Activated CD4-positive, alpha-beta memory T cell treated with anti-CD3 and anti-CD28 coated beads for 36 hours (primary cell): ENCODE measurements around the gene ARHGAP40. TPM values are rescaled to one million over a fixed set of nuclear protein-coding genes. Genes with fewer than 3 reads are reported as not detected.

Experiments used
- CTCF ChIA-PET: fragments of 350-600 bp; sonication (Branson Sonifier 250); formaldehyde crosslinking; loops from one replicate; lab custom pipeline; 2021; ENCODE audit warnings: antibody characterized with exemption, inconsistent platforms; lab: Charles Lee
- POLR2A ChIA-PET: fragments of 350-600 bp; sonication (Branson Sonifier 250); formaldehyde crosslinking; loops from one replicate; lab custom pipeline; 2021; ENCODE audit warnings: antibody characterized with exemption; lab: Charles Lee
- DNase-seq: peaks from one replicate; pipeline ENCODE4 v3.0.0-alpha.2; 2020
- H3K27ac Mint-ChIP-seq: one replicate; pipeline ENCODE4 v1.8.0; 2021; ENCODE audit warnings: mixed read lengths
- H3K27me3 Mint-ChIP-seq: one replicate; pipeline ENCODE4 v1.8.0; 2021; ENCODE audit warnings: mixed read lengths
- H3K36me3 Mint-ChIP-seq: one replicate; pipeline ENCODE4 v1.8.0; 2021; ENCODE audit warnings: mixed read lengths
- H3K4me1 Mint-ChIP-seq: one replicate; pipeline ENCODE4 v1.8.0; 2021; ENCODE audit warnings: low read depth, mixed read lengths
- H3K4me3 Mint-ChIP-seq: one replicate; pipeline ENCODE4 v1.8.0; 2021; ENCODE audit warnings: mild to moderate bottlenecking, mixed read lengths
- H3K9me3 Mint-ChIP-seq: one replicate; pipeline ENCODE4 v1.8.0; 2021; ENCODE audit warnings: mixed read lengths
- intact Hi-C: fragments of 100-400 bp; cut with micrococcal nuclease; formaldehyde crosslinking; loops from one replicate; pipeline ENCODE4 v1.15.1; 2023
- total RNA-seq, 2 experiments: library from RNA; stranded (reverse); gene quantifications; one replicate each; pipeline ENCODE4 v1.2.3, GENCODE V29; 2021

ARHGAP40 gene
- not detected for total RNA-seq

DNA sequence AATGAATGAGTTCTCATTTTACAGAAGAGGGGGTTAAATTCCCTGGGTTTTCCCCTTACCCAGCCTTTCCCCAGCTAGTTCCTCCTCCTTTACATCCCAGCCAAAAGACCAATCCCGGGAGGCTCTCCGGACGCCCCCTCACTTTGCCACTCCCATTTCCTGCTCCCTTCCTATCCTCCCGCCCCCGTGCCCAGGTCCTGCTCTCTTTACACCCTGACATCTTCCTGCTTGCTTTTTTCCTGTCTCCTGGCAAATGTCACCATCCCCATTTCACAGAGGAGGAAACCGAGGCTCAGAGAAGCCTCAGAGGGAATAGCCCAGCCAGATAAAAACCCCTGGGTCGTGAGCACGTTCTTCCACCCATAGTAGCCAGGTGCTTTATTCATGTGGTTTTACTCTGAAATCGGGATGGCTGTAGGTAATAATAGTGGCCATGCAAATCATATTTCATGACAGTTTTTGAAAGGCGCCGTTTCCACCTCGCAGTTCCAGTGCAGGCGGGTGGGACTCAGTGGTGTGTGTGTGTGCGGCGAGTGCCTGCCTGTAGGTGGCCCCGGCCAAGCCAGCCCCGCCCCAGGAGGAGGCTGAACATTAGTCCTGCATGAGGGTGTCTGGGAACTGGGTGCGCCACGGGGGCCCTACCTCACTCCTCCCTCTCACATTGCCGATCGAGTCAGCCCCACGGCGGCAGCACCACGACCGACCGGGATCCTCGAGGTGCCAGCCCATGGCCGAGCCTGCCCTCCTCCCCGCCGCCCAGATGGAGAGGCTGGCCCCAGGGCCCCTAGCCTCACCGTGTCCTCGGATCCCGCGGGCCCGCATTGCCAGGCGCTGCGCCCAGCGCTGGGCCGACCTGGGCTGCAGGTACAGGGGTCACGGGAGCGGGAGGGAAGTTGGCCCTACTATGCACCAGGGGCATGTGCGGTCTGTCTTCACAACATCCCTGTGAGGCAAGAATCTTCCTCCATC is at the start of gene ARHGAP40:
Gene ARHGAP40, plus strand, starts transcription at position 594 of the 969 bp plus-strand sequence.
- H3K36me3 Mint-ChIP-seq, result no peaks in the 10 kb centered on the region
- DNase-seq, result peak; percentile 52

DNA sequence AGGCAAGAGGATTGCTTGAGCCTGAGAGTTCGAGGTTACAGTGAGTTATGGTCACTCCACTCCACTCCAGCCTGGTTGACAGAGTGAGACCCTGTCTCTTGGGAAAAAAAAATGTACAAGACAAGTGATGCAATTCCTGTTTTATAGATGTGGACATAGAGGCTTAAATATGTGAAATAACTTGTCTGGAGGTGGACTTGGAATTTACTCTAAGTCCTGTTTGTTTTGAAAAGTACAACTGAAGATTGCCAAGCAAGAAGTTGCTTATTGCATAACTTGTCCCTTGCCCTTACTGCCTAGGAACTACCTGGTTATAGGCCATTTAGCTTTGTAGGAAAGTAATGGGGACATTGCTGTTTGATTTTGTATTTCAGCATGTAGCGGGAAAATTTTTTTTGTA is 46.6 kb upstream of the ARHGAP40 start:
- H3K27me3 Mint-ChIP-seq, result no peaks in the 10 kb centered on the region
- no peak overlapping the region for H3K4me3 Mint-ChIP-seq
- no peaks in the 10 kb centered on the region for H3K4me1 Mint-ChIP-seq
- CTCF ChIA-PET, result interaction anchor here (0.6 kb wide), 1 partner anchor 63 kb away, joined by 3 read pairs; no protein-coding TSS in a partner anchor
- no peak for DNase-seq
- no peak overlapping the region for H3K27ac Mint-ChIP-seq
- peaks cover 24% of the 10 kb centered on the region for H3K36me3 Mint-ChIP-seq
- no peaks in the 10 kb centered on the region for H3K9me3 Mint-ChIP-seq
- intact Hi-C loops, result no loop called here
- POLR2A ChIA-PET, result no interaction called here

More for the DNA sequence above, at the start of gene ARHGAP40:
- Mint-ChIP-seq H3K27me3 (peaks cover 33% of the 10 kb centered on the region), H3K9me3 (no peaks in the 10 kb centered on the region), H3K4me3 (peak within 1 kb of the TSS; percentile 9), H3K4me1 (peaks cover 7% of the 10 kb centered on the region), H3K27ac (no peak within 1 kb of the TSS)
- intact Hi-C loops, result no loop called here
- ChIA-PET CTCF (no interaction called here), POLR2A (no interaction called here)

DNA sequence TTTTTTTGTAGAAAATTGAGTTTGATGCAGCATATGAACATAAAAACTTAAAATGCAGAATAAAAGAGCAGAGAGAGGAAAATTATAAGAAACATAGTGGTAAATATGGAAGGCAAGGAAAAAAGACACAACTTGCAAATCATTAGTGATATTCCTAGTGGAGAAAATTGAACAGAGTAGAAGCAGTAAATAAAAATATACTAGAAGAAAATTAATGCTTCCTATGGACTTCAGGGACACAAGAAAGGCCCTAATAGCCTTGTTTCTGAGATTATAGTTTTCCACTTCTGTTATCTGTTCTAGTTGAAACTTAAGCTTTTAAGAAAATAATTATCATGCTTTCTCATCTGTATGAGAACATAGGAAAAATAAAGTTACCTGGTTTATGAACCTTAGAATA is 46.2 kb upstream of the ARHGAP40 start:
- Mint-ChIP-seq H3K27me3 (no peaks in the 10 kb centered on the region), H3K4me3 (no peak overlapping the region), H3K36me3 (peaks cover 24% of the 10 kb centered on the region), H3K4me1 (no peaks in the 10 kb centered on the region), H3K9me3 (no peaks in the 10 kb centered on the region), H3K27ac (no peak overlapping the region)
- ChIA-PET CTCF (interaction anchor here (0.6 kb wide), 1 partner anchor 64 kb away, joined by 3 read pairs; no protein-coding TSS in a partner anchor), POLR2A (no interaction called here)
- DNase-seq, result no peak
- intact Hi-C loops, result no loop called here

DNA sequence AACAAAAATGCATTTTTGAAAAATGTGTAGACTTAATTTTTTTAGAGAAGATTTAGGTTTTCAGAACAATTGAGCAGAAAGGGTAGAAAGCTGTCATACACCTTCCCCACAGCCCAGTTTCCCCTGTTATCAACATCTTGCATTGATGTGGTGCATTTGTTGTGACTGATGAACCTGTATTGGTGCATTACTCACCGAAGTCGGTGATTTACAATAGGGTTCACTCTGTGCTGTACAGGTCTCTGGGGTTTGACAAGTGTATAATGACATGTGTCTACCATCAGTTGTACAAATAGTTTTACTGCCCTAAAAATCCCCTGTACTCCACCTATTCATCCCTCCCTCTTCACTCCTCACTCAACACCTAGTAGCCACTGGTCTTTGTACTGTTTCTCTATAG is 44.4 kb upstream of the ARHGAP40 start:
- H3K9me3 Mint-ChIP-seq, result no peaks in the 10 kb centered on the region
- no peak overlapping the region for H3K4me3 Mint-ChIP-seq
- H3K36me3 Mint-ChIP-seq, result peaks cover 24% of the 10 kb centered on the region
- H3K27me3 Mint-ChIP-seq, result no peaks in the 10 kb centered on the region
- no peak for DNase-seq
- POLR2A ChIA-PET, result no interaction called here
- no peak overlapping the region for H3K27ac Mint-ChIP-seq
- intact Hi-C loops, result no loop called here
- CTCF ChIA-PET, result no interaction called here
- H3K4me1 Mint-ChIP-seq, result no peaks in the 10 kb centered on the region

- DNase-seq, result no peak
- CTCF ChIA-PET, result no interaction called here
- Mint-ChIP-seq H3K4me3 (no peak overlapping the region), H3K36me3 (peaks cover 21% of the 10 kb centered on the region), H3K27ac (no peak overlapping the region), H3K4me1 (no peaks in the 10 kb centered on the region), H3K27me3 (no peaks in the 10 kb centered on the region), H3K9me3 (no peaks in the 10 kb centered on the region)
- POLR2A ChIA-PET, result no interaction called here
- intact Hi-C loops, result no loop called here
Observed at GRCh38 chr20:38558596-38559360, 42.8 kb upstream of the ARHGAP40 start.

GRCh38 chr20:38559764-38560163 is 41.8 kb upstream of the ARHGAP40 start:
- no peak for DNase-seq
- no peak overlapping the region for H3K27ac Mint-ChIP-seq
- no peaks in the 10 kb centered on the region for H3K27me3 Mint-ChIP-seq
- no peaks in the 10 kb centered on the region for H3K9me3 Mint-ChIP-seq
- no peaks in the 10 kb centered on the region for H3K4me1 Mint-ChIP-seq
- ChIA-PET POLR2A (no interaction called here), CTCF (no interaction called here)
- no peak overlapping the region for H3K4me3 Mint-ChIP-seq
- peaks cover 15% of the 10 kb centered on the region for H3K36me3 Mint-ChIP-seq
- intact Hi-C loops, result no loop called here

DNA sequence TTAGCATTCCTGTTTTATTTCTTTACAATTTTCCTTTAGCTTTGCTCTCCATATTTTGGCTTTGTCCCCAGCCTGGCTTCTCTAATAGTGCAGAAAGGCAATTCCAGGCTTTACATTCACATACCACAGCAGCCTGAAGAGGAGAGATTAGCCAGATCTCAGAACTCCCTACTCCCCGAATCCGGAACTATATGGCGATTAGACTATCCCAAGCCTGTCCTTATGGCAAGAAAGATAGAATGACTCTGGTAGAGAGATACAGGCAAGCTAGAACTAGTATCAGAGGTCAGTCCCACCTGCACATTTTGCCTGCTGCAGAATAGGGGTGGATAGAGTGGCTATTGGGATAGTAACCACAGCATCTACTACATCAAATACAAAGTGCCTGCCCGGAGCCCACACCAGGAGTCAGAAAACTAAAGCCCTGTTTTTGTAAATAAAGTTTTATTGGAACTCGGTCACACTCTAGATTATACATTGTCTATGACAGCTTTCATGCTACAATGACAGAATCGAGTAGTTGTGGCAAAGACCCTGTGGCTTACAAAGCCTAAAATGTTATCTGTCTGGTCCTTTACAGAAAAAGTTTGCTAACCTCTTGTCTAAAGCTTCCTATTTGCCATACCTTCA is 37.7 kb upstream of the ARHGAP40 start:
- Mint-ChIP-seq H3K27me3 (no peaks in the 10 kb centered on the region), H3K9me3 (no peaks in the 10 kb centered on the region), H3K4me3 (no peak overlapping the region), H3K27ac (no peak overlapping the region), H3K4me1 (no peaks in the 10 kb centered on the region), H3K36me3 (peaks cover 8% of the 10 kb centered on the region)
- POLR2A ChIA-PET, result no interaction called here
- no peak for DNase-seq
- intact Hi-C loops, result no loop called here
- CTCF ChIA-PET, result no interaction called here

DNA sequence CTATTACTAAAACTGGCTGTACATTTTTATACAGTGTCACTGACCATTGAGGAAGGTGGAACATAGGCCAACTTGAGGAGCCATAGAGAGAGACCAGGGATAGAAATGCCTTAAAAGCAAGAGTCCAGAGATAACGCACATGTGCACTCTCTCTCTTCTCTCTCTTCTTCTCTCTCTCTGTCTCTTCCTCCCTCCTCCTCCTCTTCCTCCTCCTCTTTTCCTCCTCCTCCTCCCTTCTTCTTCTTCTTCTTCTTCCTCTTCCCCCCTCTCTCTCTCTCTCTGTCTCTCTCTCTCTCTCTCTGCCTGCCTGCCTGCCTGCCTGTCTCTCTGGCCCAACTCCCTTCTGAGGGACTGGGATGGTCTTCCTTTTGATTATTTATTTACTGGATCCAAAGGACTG is 36.9 kb upstream of the ARHGAP40 start:
- intact Hi-C loops, result no loop called here
- H3K4me3 Mint-ChIP-seq, result no peak overlapping the region
- H3K4me1 Mint-ChIP-seq, result no peaks in the 10 kb centered on the region
- POLR2A ChIA-PET, result no interaction called here
- no peaks in the 10 kb centered on the region for H3K9me3 Mint-ChIP-seq
- no peak for DNase-seq
- peaks cover 5% of the 10 kb centered on the region for H3K36me3 Mint-ChIP-seq
- CTCF ChIA-PET, result no interaction called here
- no peak overlapping the region for H3K27ac Mint-ChIP-seq
- no peaks in the 10 kb centered on the region for H3K27me3 Mint-ChIP-seq

GRCh38 chr20:38566036-38566598 is 35.5 kb upstream of the ARHGAP40 start:
- intact Hi-C loops, result no loop called here
- H3K9me3 Mint-ChIP-seq, result no peaks in the 10 kb centered on the region
- ChIA-PET CTCF (interaction anchor here (0.6 kb wide), 1 partner anchor 19 kb away, joined by 3 read pairs; no protein-coding TSS in a partner anchor), POLR2A (no interaction called here)
- no peaks in the 10 kb centered on the region for H3K27me3 Mint-ChIP-seq
- peaks cover 8% of the 10 kb centered on the region for H3K36me3 Mint-ChIP-seq
- H3K4me1 Mint-ChIP-seq, result no peaks in the 10 kb centered on the region
- no peak overlapping the region for H3K27ac Mint-ChIP-seq
- DNase-seq, result no peak
- no peak overlapping the region for H3K4me3 Mint-ChIP-seq

GRCh38 chr20:38569747-38570525 is 31.7 kb upstream of the ARHGAP40 start:
- no peaks in the 10 kb centered on the region for H3K27me3 Mint-ChIP-seq
- H3K27ac Mint-ChIP-seq, result no peak overlapping the region
- H3K4me3 Mint-ChIP-seq, result no peak overlapping the region
- POLR2A ChIA-PET, result no interaction called here
- no peaks in the 10 kb centered on the region for H3K9me3 Mint-ChIP-seq
- peaks cover 19% of the 10 kb centered on the region for H3K36me3 Mint-ChIP-seq
- intact Hi-C loops, result no loop called here
- DNase-seq, result no peak
- CTCF ChIA-PET, result interaction anchor here (1.3 kb wide), 1 partner anchor 19 kb away, joined by 3 read pairs; no protein-coding TSS in a partner anchor
- H3K4me1 Mint-ChIP-seq, result no peaks in the 10 kb centered on the region

DNA sequence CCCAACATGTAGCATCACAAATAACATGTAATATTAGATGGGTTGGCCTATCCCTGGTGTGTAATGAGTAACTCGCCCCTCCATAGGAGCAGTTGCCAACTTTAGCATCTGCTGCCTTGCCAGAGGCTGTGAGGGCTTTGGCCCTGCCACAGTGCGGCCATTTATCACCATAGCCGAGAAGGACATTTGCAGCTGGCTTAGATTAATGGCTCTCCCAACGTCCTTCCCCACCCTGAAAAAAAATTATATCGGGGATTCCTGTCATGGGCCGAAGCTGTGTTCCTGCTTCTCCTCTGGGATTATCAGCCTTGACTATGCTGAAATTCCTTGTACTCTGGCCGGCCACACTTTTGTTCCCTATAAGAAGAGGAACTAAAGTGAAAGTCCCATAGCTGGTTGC is 28.2 kb upstream of the ARHGAP40 start:
- no peak overlapping the region for H3K4me3 Mint-ChIP-seq
- ChIA-PET CTCF (no interaction called here), POLR2A (no interaction called here)
- H3K4me1 Mint-ChIP-seq, result no peaks in the 10 kb centered on the region
- H3K36me3 Mint-ChIP-seq, result peaks cover 14% of the 10 kb centered on the region
- no peak overlapping the region for H3K27ac Mint-ChIP-seq
- no peaks in the 10 kb centered on the region for H3K27me3 Mint-ChIP-seq
- no peak for DNase-seq
- intact Hi-C loops, result no loop called here
- H3K9me3 Mint-ChIP-seq, result no peaks in the 10 kb centered on the region
